ENCODE results near the gene NSUN2.

NSUN2 gene

GRCh38 chr5:6553972-6554371, 78.9 kb downstream of the NSUN2 start:
- DNase-seq = no peak

GRCh38 chr5:6552612-6553011, 80.2 kb downstream of the NSUN2 start:
- no peak for DNase-seq

GRCh38 chr5:6551955-6552313, 80.9 kb downstream of the NSUN2 start:
- DNase-seq = no peak

- DNase-seq = no peak
Measured at GRCh38 chr5:6551287-6551954, 81.4 kb downstream of the NSUN2 start.

GRCh38 chr5:6550628-6551027, 82.2 kb downstream of the NSUN2 start:
- DNase-seq = no peak

Data from hematopoietic multipotent progenitor cell treated with erythropoietin and hydrocortisone succinate and interleukin-3 and kit ligand, for 8 days (in vitro differentiated cells).